Limb (tissue), 2 donors: ENCODE results near the gene COL16A1.
A peak's percentile ranks its signal among the peaks of the same experiment; 100 is the strongest.

Source experiments
- DNase-seq, 2 donors: peaks; one replicate each; pipeline ENCODE4 v3.0.0-alpha.2; 2016; ENCODE audit errors: extremely low spot score in 2 of 2

The COL16A1 gene

GRCh38 chr1:31703431-31704270 is at the start of gene COL16A1:
TSS of gene COL16A1 (minus strand) at chr1:31704017. CDS start at chr1:31702193, 1,824 bp downstream.
- peak; percentile 87 to 90 for DNase-seq

- no peak for DNase-seq
These were observed 49.2 kb upstream of the COL16A1 start for GRCh38 chr1:31752952-31753475.

GRCh38 chr1:31752258-31752657 is 48.4 kb upstream of the COL16A1 start:
- DNase-seq: no peak

- no peak for DNase-seq
These were observed 48.0 kb upstream of the COL16A1 start for GRCh38 chr1:31751822-31752241.

GRCh38 chr1:31750858-31751510 is 47.2 kb upstream of the COL16A1 start:
- DNase-seq: no peak

- DNase-seq: no peak
These were observed 46.2 kb upstream of the COL16A1 start for GRCh38 chr1:31749785-31750735.

- DNase-seq: no peak
These were observed 44.5 kb upstream of the COL16A1 start for GRCh38 chr1:31748365-31748764.

GRCh38 chr1:31747304-31747703 is 43.5 kb upstream of the COL16A1 start:
- DNase-seq: no peak

- no peak for DNase-seq
These were observed 42.9 kb upstream of the COL16A1 start for GRCh38 chr1:31746687-31747086.

- peak in 1 of 2 donors; percentile 63 for DNase-seq
These were observed 42.3 kb upstream of the COL16A1 start for GRCh38 chr1:31745946-31746670.

GRCh38 chr1:31745096-31745945 is 41.5 kb upstream of the COL16A1 start:
- DNase-seq: peak in 1 of 2 donors; percentile 82

GRCh38 chr1:31744165-31744888 is 40.5 kb upstream of the COL16A1 start:
- no peak for DNase-seq

- DNase-seq: no peak
These were observed 38.8 kb upstream of the COL16A1 start for GRCh38 chr1:31742462-31743212.

GRCh38 chr1:31739346-31739745 is 35.5 kb upstream of the COL16A1 start:
- no peak for DNase-seq

GRCh38 chr1:31736675-31737074 is 32.9 kb upstream of the COL16A1 start:
- DNase-seq: no peak

- DNase-seq: no peak
These were observed 31.8 kb upstream of the COL16A1 start for GRCh38 chr1:31735571-31735970.

GRCh38 chr1:31734582-31735107 is 30.8 kb upstream of the COL16A1 start:
- no peak for DNase-seq
